Measurements from ENCODE around the gene TAMM41. TPM values are rescaled to one million over a fixed set of nuclear protein-coding genes. Genes with fewer than 3 reads are reported as not detected.

The TAMM41 gene
- total RNA-seq, 4 donors from 2014 or later: 7.0 to 17.5 (median 9.5) TPM

GRCh38 chr3:11835028-11835639 lies 11.6 kb downstream of the TAMM41 start:
- H3K27ac ChIP-seq: no peak overlapping the region
- peaks cover 0 to 3% (median 0%) of the 10 kb centered on the region in 3 donors for H3K9me3 ChIP-seq
- TF ChIP-seq POLR2A (IDR thresholded peaks at IDR 0.05) (no peak), CTCF (IDR thresholded peaks at IDR 0.05) (peak in 5 of 6 experiments; percentile 18 to 66 (median 36))
- peaks cover 0 to 18% (median 3%) of the 10 kb centered on the region in 3 donors for H3K4me1 ChIP-seq
- DNase-seq: no peak
- no peaks in the 10 kb centered on the region for H3K27me3 ChIP-seq
- no peak overlapping the region for H3K4me3 ChIP-seq
- intact Hi-C loops (cut with DNase I): loop anchor here (10.0 kb wide), 1 partner anchor 180 kb away; no protein-coding TSS in a partner anchor
- peaks cover 7 to 83% (median 29%) of the 10 kb centered on the region in 3 donors for H3K36me3 ChIP-seq

- H3K36me3 ChIP-seq: peaks cover 6 to 83% (median 33%) of the 10 kb centered on the region in 3 donors
- WGBS, 2 donors: 31 to 54% methylated on average over 9 of the region's 9 CpGs
Observed at GRCh38 chr3:11832981-11833905, 13.4 kb downstream of the TAMM41 start.

GRCh38 chr3:11829416-11829815 lies 17.3 kb downstream of the TAMM41 start:
- Histone ChIP-seq H3K27me3 (no peaks in the 10 kb centered on the region), H3K27ac (no peak overlapping the region), H3K36me3 (peaks cover 0 to 92% (median 32%) of the 10 kb centered on the region in 3 donors), H3K9me3 (no peaks in the 10 kb centered on the region), H3K4me1 (peaks cover 0 to 18% (median 3%) of the 10 kb centered on the region in 3 donors), H3K4me3 (no peak overlapping the region)
- no peak for DNase-seq
- WGBS, 2 donors: 88 to 92% methylated on average over 7 of the region's 7 CpGs
- intact Hi-C loops (cut with DNase I): no loop called here
- TF ChIP-seq POLR2A (IDR thresholded peaks at IDR 0.05): no peak
- TF ChIP-seq CTCF (IDR thresholded peaks at IDR 0.05): no peak

More at GRCh38 chr3:11832981-11833905, 13.4 kb downstream of the TAMM41 start:
- H3K27me3 ChIP-seq: no peaks in the 10 kb centered on the region
- intact Hi-C loops (cut with DNase I): loop anchor here (10.0 kb wide), 1 partner anchor 178 kb away; no protein-coding TSS in a partner anchor
- no peak for TF ChIP-seq POLR2A (IDR thresholded peaks at IDR 0.05)
- TF ChIP-seq CTCF (IDR thresholded peaks at IDR 0.05): no peak
- no peak overlapping the region for H3K4me3 ChIP-seq
- no peaks in the 10 kb centered on the region for H3K9me3 ChIP-seq
- H3K27ac ChIP-seq: peak overlapping the region in 1 of 4 donors; percentile 8
- H3K4me1 ChIP-seq: peaks cover 0 to 18% (median 3%) of the 10 kb centered on the region in 3 donors
- DNase-seq: no peak

- no peak overlapping the region for H3K4me3 ChIP-seq
- peaks cover 0 to 88% (median 32%) of the 10 kb centered on the region in 3 donors for H3K36me3 ChIP-seq
- H3K27me3 ChIP-seq: no peaks in the 10 kb centered on the region
- DNase-seq: no peak
- H3K9me3 ChIP-seq: no peaks in the 10 kb centered on the region
- WGBS, 2 donors: 53 to 58% methylated on average over 1 of the region's 1 CpG
- no peak for TF ChIP-seq POLR2A (IDR thresholded peaks at IDR 0.05)
- TF ChIP-seq CTCF (IDR thresholded peaks at IDR 0.05): no peak
- intact Hi-C loops (cut with DNase I): no loop called here
- no peaks in the 10 kb centered on the region for H3K4me1 ChIP-seq
- no peak overlapping the region for H3K27ac ChIP-seq
Observed at GRCh38 chr3:11826628-11827265, 19.9 kb downstream of the TAMM41 start.

Measured in esophagus squamous epithelium (tissue), 5 donors.